ENCODE data around the gene GID8. TPM values are rescaled to one million over a fixed set of nuclear protein-coding genes. Genes with fewer than 3 reads are reported as not detected.

Gene GID8
- total and polyA plus RNA-seq, 2 of the 13 experiments (the other 11 are each of a cell fraction or from before 2014, with no cell fraction given): 39.6 to 59.8 TPM

DNA sequence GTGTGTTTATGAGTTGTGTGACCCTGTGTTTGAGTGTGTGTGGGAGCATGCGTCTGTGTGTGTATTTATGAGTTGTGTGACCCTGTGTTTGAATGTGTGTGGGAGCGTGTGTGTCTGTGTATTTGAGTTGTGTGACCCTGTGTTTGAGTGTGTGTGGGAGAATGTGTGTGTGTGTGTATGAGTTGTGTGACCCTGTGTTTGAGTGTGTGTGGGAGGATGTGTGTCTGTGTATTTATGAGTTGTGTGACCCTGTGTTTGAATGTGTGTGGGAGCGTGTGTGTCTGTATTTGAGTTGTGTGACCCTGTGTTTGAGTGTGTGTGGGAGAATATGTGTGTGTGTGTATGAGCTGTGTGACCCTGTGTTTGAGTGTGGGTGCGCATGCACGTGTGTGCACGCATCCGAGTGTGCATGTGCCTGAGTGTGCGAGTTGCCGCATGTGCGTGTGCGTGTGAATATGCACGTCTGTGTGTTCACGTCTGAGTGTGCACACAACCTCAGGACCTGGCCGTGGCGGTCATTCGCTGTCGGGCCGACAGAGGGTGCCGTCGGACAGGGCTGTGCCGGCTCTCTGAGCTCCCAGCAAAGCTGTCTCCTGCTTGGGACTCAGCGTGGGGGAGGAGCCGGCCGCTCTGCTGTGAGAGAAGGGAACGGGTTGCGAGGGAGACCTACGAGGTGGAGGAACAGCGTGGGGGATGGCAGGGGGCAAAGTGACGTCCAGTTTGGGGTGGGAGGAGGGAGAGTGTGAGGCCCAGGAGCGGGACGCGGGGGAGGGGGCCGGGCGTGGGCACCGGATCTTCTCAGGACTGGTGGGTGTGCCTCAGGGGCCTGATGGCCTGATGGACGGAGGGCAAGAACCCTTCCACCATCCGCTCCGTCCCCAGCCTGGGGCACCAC is 34.2 kb downstream of the GID8 start (continued):
- TF ChIP-seq, protein P1, sequence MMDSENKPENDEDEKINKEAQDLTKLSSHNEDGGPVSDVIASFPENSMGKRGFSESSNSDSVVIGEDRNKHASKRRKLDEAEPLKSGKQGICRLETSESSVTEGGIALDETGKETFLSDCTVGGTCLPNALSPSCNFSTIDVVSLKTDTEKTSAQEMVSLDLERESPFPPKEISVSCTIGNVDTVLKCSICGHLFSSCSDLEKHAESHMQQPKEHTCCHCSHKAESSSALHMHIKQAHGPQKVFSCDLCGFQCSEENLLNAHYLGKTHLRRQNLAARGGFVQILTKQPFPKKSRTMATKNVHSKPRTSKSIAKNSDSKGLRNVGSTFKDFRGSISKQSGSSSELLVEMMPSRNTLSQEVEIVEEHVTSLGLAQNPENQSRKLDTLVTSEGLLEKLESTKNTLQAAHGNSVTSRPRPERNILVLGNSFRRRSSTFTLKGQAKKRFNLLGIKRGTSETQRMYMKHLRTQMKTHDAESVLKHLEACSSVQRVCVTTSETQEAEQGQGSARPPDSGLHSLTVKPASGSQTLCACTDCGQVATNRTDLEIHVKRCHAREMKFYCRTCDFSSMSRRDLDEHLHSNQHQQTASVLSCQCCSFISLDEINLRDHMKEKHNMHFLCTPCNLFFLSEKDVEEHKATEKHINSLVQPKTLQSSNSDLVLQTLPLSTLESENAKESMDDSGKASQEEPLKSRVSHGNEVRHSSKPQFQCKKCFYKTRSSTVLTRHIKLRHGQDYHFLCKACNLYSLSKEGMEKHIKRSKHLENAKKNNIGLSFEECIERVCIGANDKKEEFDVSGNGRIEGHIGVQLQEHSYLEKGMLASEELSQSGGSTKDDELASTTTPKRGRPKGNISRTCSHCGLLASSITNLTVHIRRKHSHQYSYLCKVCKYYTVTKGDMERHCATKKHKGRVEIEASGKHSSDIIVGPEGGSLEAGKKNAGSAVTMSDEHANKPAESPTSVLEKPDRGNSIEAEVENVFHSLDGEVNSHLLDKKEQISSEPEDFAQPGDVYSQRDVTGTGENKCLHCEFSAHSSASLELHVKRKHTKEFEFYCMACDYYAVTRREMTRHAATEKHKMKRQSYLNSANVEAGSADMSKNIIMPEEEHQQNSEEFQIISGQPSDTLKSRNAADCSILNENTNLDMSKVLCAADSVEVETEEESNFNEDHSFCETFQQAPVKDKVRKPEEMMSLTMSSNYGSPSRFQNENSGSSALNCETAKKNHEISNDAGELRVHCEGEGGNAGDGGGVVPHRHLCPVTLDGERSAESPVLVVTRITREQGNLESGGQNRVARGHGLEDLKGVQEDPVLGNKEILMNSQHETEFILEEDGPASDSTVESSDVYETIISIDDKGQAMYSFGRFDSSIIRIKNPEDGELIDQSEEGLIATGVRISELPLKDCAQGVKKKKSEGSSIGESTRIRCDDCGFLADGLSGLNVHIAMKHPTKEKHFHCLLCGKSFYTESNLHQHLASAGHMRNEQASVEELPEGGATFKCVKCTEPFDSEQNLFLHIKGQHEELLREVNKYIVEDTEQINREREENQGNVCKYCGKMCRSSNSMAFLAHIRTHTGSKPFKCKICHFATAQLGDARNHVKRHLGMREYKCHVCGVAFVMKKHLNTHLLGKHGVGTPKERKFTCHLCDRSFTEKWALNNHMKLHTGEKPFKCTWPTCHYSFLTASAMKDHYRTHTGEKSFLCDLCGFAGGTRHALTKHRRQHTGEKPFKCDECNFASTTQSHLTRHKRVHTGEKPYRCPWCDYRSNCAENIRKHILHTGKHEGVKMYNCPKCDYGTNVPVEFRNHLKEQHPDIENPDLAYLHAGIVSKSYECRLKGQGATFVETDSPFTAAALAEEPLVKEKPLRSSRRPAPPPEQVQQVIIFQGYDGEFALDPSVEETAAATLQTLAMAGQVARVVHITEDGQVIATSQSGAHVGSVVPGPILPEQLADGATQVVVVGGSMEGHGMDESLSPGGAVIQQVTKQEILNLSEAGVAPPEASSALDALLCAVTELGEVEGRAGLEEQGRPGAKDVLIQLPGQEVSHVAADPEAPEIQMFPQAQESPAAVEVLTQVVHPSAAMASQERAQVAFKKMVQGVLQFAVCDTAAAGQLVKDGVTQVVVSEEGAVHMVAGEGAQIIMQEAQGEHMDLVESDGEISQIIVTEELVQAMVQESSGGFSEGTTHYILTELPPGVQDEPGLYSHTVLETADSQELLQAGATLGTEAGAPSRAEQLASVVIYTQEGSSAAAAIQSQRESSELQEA (CRISPR knock-in tag; IDR thresholded peaks at IDR 0.05; ENCODE audit: not compliant biosample characterization): no peak
- TF ChIP-seq, protein P2, sequence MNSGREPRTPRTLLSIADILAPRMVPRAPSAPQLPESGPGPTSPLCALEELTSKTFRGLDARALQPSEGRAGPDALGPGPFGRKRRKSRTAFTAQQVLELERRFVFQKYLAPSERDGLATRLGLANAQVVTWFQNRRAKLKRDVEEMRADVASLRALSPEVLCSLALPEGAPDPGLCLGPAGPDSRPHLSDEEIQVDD (CRISPR knock-in tag; IDR thresholded peaks at IDR 0.05; ENCODE audit: borderline replicate concordance): peak; percentile 80; the same call in 1 of the 2 replicates
- TF ChIP-seq PHF5A (CRISPR knock-in tag; IDR thresholded peaks at IDR 0.05; ENCODE audit: low read depth, unreplicated experiment): peak; percentile 72
- peak; percentile 63; the same call in 1 of the 2 replicates for TF ChIP-seq SALL2 (CRISPR knock-in tag; IDR thresholded peaks at IDR 0.05)
- TF ChIP-seq, protein P3, sequence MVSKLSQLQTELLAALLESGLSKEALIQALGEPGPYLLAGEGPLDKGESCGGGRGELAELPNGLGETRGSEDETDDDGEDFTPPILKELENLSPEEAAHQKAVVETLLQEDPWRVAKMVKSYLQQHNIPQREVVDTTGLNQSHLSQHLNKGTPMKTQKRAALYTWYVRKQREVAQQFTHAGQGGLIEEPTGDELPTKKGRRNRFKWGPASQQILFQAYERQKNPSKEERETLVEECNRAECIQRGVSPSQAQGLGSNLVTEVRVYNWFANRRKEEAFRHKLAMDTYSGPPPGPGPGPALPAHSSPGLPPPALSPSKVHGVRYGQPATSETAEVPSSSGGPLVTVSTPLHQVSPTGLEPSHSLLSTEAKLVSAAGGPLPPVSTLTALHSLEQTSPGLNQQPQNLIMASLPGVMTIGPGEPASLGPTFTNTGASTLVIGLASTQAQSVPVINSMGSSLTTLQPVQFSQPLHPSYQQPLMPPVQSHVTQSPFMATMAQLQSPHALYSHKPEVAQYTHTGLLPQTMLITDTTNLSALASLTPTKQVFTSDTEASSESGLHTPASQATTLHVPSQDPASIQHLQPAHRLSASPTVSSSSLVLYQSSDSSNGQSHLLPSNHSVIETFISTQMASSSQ (IDR thresholded peaks at IDR 0.05; ENCODE audit: low read depth): no peak
- TF ChIP-seq, protein P3 (CRISPR knock-in tag; IDR thresholded peaks at IDR 0.05; ENCODE audit: borderline replicate concordance): peak; percentile 44; the same call in 1 of the 2 replicates
- TF ChIP-seq THYN1 (CRISPR knock-in tag; IDR thresholded peaks at IDR 0.05; ENCODE audit: borderline replicate concordance, low read depth): no peak
- TF ChIP-seq SCMH1 (CRISPR knock-in tag; IDR thresholded peaks at IDR 0.05; ENCODE audit: borderline replicate concordance): no peak
- TF ChIP-seq MAZ (IDR thresholded peaks at IDR 0.05; ENCODE audit: borderline replicate concordance, low read depth, low read length): 0 out of 2 replicates have a peak, but pooled peaks have one; percentile 25
- TF ChIP-seq MAZ (CRISPR knock-in tag; IDR thresholded peaks at IDR 0.05; ENCODE audit: low read depth): peak; percentile 75; the same call in 1 of the 2 replicates
- no peak for TF ChIP-seq ZSCAN22 (CRISPR knock-in tag; IDR thresholded peaks at IDR 0.05)
- TF ChIP-seq ZC3H4 (CRISPR knock-in tag; IDR thresholded peaks at IDR 0.05; ENCODE audit: borderline replicate concordance): peak; percentile 21; the same call in 1 of the 2 replicates
- 0 out of 2 replicates have a peak, but pooled peaks have one; percentile 57 for TF ChIP-seq CHCHD3 (CRISPR knock-in tag; IDR thresholded peaks at IDR 0.05)
- 0 out of 2 replicates have a peak, but pooled peaks have one; percentile 29 for TF ChIP-seq ETV5 (CRISPR knock-in tag; IDR thresholded peaks at IDR 0.05; ENCODE audit: borderline replicate concordance)
